ENCODE results near the gene MAG.

DNA sequence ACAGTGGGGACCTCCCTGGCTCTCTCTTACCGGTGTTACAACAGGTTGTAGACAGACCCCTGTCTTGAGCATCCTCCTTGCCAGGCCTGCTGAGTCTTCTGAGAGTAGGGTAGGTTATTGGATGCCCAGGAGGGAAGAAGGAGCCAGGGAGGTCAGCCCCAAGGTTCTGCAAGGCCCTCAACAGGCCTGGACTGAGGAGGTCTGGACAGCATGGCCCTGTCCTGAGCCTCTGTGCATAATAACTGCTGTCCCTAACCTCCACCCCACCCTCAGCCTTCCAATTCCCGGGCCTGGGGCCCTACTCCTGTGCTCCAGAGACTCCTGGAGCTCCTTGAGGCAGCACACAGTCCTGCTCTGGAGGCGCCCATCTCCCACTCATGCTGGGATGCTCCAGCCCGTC, 37.4 kb downstream of the MAG start:
- TF ChIP-seq, protein P1, sequence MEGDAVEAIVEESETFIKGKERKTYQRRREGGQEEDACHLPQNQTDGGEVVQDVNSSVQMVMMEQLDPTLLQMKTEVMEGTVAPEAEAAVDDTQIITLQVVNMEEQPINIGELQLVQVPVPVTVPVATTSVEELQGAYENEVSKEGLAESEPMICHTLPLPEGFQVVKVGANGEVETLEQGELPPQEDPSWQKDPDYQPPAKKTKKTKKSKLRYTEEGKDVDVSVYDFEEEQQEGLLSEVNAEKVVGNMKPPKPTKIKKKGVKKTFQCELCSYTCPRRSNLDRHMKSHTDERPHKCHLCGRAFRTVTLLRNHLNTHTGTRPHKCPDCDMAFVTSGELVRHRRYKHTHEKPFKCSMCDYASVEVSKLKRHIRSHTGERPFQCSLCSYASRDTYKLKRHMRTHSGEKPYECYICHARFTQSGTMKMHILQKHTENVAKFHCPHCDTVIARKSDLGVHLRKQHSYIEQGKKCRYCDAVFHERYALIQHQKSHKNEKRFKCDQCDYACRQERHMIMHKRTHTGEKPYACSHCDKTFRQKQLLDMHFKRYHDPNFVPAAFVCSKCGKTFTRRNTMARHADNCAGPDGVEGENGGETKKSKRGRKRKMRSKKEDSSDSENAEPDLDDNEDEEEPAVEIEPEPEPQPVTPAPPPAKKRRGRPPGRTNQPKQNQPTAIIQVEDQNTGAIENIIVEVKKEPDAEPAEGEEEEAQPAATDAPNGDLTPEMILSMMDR (IDR thresholded peaks at IDR 0.05), result no peak
- TF ChIP-seq POLR2A (IDR thresholded peaks at IDR 0.05) (no peak), POLR2AphosphoS5 (IDR thresholded peaks at IDR 0.05) (no peak)
